Ovary (tissue), 3 donors: ENCODE results near the gene SDHD.

ENCODE experiments used
- POLR2A ChIP-seq: fragments of 450-650 bp; IDR thresholded peaks from one replicate; pipeline ENCODE4 v1.6.1; 2017; ENCODE audit warnings: antibody characterized with exemption, mild to moderate bottlenecking, moderate library complexity
- TF ChIP-seq, protein P1 (sequence below), 3 donors: fragments of 450-650 bp in 2 of 3; fragments of 200-600 bp in 1 of 3; IDR thresholded peaks; one replicate each; pipeline versions ENCODE4 v1.5.1 to v1.8.0; 2016 to 2022; ENCODE audit warnings: antibody characterized with exemption in 3 of 3, mild to moderate bottlenecking in 1 of 3
- donor health status: DM: no; HTN: no; CAD: no.

GRCh38 chr11:112121981-112122615, 35.4 kb downstream of the SDHD start:
- TF ChIP-seq POLR2A: no peak
- TF ChIP-seq, protein P1, sequence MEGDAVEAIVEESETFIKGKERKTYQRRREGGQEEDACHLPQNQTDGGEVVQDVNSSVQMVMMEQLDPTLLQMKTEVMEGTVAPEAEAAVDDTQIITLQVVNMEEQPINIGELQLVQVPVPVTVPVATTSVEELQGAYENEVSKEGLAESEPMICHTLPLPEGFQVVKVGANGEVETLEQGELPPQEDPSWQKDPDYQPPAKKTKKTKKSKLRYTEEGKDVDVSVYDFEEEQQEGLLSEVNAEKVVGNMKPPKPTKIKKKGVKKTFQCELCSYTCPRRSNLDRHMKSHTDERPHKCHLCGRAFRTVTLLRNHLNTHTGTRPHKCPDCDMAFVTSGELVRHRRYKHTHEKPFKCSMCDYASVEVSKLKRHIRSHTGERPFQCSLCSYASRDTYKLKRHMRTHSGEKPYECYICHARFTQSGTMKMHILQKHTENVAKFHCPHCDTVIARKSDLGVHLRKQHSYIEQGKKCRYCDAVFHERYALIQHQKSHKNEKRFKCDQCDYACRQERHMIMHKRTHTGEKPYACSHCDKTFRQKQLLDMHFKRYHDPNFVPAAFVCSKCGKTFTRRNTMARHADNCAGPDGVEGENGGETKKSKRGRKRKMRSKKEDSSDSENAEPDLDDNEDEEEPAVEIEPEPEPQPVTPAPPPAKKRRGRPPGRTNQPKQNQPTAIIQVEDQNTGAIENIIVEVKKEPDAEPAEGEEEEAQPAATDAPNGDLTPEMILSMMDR (IDR thresholded peaks at IDR 0.05): no peak
